CD4-positive, alpha-beta T cell treated with Interleukin-1 beta for 1 hour (primary cell): ENCODE data around the gene GAD1.

ENCODE experiments used
- DNase-seq, 2 donors: peaks; one replicate each; pipeline ENCODE4 v3.0.0-alpha.2; 2020 to 2022

The GAD1 gene

GRCh38 chr2:170896622-170897021, 79.9 kb downstream of the GAD1 start:
- no peak for DNase-seq

GRCh38 chr2:170897108-170897507, 80.4 kb downstream of the GAD1 start:
- DNase-seq: no peak

DNA sequence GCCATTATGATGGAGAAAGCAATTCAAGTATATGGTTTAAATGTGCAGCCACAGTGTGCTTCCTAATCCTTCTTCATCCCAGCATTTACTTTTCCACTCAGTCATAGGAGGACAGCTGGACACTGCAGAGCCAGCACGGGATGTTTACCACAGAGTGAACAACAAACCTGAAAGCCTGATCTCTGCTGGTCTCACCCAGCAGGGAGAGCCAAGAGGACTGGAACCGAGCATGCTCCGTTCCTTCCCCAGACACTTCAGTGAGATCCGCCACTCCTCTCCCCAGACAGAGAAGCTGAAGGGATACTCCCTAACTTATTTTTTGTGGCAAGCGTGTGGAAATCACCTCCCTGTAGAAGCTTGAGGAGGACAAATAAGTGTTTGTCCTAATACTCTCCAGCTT, 89.2 kb downstream of the GAD1 start:
- no peak for DNase-seq
